Tibial nerve (tissue), 3 donors: ENCODE data around the gene PRDM1.

Experiments used
- POLR2A ChIP-seq, 2 donors: fragments of 450-650 bp; IDR thresholded peaks; one replicate each; pipeline ENCODE4 v1.6.1; 2017; ENCODE audit warnings: antibody characterized with exemption in 2 of 2, mild to moderate bottlenecking in 2 of 2, moderate library complexity in 2 of 2
- TF ChIP-seq, protein P1 (sequence below), 5 experiments: fragments of 200-600 bp in 3 of 5; fragments of 450-650 bp in 2 of 5; sonication (generic) in 3 of 5; IDR thresholded peaks; one replicate each; pipeline ENCODE4 v1.5.1; 2016 to 2019; ENCODE audit warnings: antibody characterized with exemption in 5 of 5, mild to moderate bottlenecking in 3 of 5, moderate library complexity in 2 of 5

DNA sequence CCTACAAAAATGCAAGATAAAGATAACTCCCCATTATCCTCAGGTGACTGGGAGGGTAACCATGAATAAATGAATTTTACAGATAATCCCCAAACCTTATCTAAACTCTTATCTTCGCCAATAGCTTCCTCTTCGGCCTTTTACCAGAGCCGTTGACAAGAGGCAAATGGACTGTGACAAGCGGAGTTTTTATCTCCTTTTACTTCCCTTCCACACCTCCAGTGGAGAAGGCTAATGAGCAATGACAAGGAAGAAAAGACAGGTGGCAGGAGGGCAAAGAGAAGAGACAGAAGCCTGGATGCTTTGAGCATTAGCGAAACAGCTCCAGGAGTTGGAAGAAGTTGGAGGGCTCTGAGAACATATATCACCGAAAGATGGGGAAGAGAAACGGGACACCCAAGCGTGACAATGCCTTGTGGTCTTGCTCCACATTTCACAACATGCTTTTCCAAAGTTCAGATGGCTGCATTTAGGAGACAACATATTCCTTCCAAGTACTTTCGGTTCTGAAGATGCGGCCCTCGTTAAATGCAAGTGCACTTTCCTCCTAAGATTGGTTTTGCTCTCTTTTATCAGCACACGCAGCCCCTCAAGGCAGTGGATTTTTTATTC is 69.2 kb downstream of the PRDM1 start:
- TF ChIP-seq POLR2A (IDR thresholded peaks at IDR 0.05): no peak
- TF ChIP-seq, protein P1, sequence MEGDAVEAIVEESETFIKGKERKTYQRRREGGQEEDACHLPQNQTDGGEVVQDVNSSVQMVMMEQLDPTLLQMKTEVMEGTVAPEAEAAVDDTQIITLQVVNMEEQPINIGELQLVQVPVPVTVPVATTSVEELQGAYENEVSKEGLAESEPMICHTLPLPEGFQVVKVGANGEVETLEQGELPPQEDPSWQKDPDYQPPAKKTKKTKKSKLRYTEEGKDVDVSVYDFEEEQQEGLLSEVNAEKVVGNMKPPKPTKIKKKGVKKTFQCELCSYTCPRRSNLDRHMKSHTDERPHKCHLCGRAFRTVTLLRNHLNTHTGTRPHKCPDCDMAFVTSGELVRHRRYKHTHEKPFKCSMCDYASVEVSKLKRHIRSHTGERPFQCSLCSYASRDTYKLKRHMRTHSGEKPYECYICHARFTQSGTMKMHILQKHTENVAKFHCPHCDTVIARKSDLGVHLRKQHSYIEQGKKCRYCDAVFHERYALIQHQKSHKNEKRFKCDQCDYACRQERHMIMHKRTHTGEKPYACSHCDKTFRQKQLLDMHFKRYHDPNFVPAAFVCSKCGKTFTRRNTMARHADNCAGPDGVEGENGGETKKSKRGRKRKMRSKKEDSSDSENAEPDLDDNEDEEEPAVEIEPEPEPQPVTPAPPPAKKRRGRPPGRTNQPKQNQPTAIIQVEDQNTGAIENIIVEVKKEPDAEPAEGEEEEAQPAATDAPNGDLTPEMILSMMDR (IDR thresholded peaks at IDR 0.05): no peak
